ENCODE results near the gene PRRT1. TPM values are rescaled to one million over a fixed set of nuclear protein-coding genes. Genes with fewer than 3 reads are reported as not detected.

The PRRT1 gene
- total and polyA plus RNA-seq, 5 donors from 2014 or later, result 0.13 to 0.55 (median 0.29) TPM; not detected in 1

DNA sequence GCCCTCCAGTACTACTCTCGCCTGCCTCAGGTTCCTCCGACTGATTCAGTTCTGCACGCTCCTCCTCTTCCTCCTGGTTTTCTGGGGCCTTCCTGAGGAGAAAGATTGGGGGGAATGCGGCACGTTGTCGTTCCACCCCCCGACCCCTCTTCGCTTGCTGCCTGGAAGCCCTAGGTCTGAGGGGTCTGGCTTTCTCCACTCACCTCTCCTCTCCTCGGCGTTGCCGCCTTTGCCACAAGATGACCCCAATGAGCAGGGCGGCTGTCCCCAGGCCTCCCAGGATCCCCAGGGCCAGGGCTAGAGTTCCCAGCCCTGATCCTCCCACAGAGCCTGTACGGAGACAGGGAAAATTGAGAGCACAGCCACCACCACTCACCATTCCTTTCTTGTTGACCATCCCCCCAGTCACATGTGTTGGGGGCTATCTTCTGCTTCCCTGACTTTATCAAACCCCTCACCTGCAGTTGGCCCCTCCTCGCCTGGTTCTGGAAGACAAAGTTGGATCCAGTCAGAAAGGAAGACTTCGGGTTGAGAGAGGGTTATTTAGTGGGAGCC is 29.5 kb upstream of the PRRT1 start:
- DNase-seq (no peak), ATAC-seq (ENCODE audit: low read depth in 2 of 2) (no peak)
- H3K4me3 ChIP-seq (ENCODE audit: low read depth, low read length), result no peak overlapping the region
- H3K9me3 ChIP-seq (ENCODE audit: control insufficient read depth in 2 of 2, low read length in 2 of 2), result no peaks in the 10 kb centered on the region
- peaks cover 34% of the 10 kb centered on the region for H3K4me1 ChIP-seq (ENCODE audit: control insufficient read depth, insufficient read depth, low read length, poor library complexity, severe bottlenecking)
- Mint-ChIP-seq H3K36me3 (peaks cover 26% of the 10 kb centered on the region), H3K27ac (peak overlapping the region in 1 of 3 donors; percentile 79), H3K4me3 (peak overlapping the region in 1 of 4 donors; percentile 69), H3K9me3 (no peaks in the 10 kb centered on the region), H3K4me1 (peaks cover 6 to 71% (median 40%) of the 10 kb centered on the region in 4 donors), H3K27me3 (no peaks in the 10 kb centered on the region)
- peaks cover 27% of the 10 kb centered on the region for H3K36me3 ChIP-seq (ENCODE audit: control insufficient read depth, insufficient read depth, low read length)
- no peaks in the 10 kb centered on the region for H3K27me3 ChIP-seq (ENCODE audit: control insufficient read depth, insufficient read depth, low read length)
- no peak overlapping the region for H3K27ac ChIP-seq (ENCODE audit: insufficient read depth, low read length, poor library complexity, severe bottlenecking)

GRCh38 chr6:32179766-32180405 is 28.1 kb upstream of the PRRT1 start:
- Mint-ChIP-seq H3K27me3 (no peaks in the 10 kb centered on the region), H3K4me1 (peaks cover 6 to 72% (median 33%) of the 10 kb centered on the region in 4 donors), H3K36me3 (peaks cover 19% of the 10 kb centered on the region), H3K4me3 (peak overlapping the region; percentile 69 to 98 (median 90)), H3K9me3 (no peaks in the 10 kb centered on the region), H3K27ac (peak overlapping the region; percentile 15 to 73 (median 64))
- Histone ChIP-seq H3K27me3 (ENCODE audit: control insufficient read depth, insufficient read depth, low read length) (no peaks in the 10 kb centered on the region), H3K9me3 (ENCODE audit: control insufficient read depth in 2 of 2, low read length in 2 of 2) (no peaks in the 10 kb centered on the region), H3K4me3 (ENCODE audit: low read depth, low read length) (no peak overlapping the region), H3K4me1 (ENCODE audit: control insufficient read depth, insufficient read depth, low read length, poor library complexity, severe bottlenecking) (peaks cover 43% of the 10 kb centered on the region), H3K36me3 (ENCODE audit: control insufficient read depth, insufficient read depth, low read length) (peaks cover 27% of the 10 kb centered on the region), H3K27ac (ENCODE audit: insufficient read depth, low read length, poor library complexity, severe bottlenecking) (peak overlapping the region; percentile 97)
- ATAC-seq (ENCODE audit: low read depth in 2 of 2) (no peak), DNase-seq (no peak)

- peaks cover 52% of the 10 kb centered on the region for H3K4me1 ChIP-seq (ENCODE audit: control insufficient read depth, insufficient read depth, low read length, poor library complexity, severe bottlenecking)
- no peak for DNase-seq
These were observed 27.1 kb upstream of the PRRT1 start for GRCh38 chr6:32178547-32179440.

GRCh38 chr6:32177788-32178546 is 26.2 kb upstream of the PRRT1 start, which contains the start of gene RNF5:
Gene RNF5, plus strand, starts transcription at chr6:32178405. Its CDS starts 107 bp downstream, at chr6:32178512.
- H3K9me3 Mint-ChIP-seq, result no peaks in the 10 kb centered on the region
- H3K27ac ChIP-seq (ENCODE audit: insufficient read depth, low read length, poor library complexity, severe bottlenecking), result peak within 1 kb of the TSS; percentile 97
- peaks cover 17% of the 10 kb centered on the region for H3K36me3 ChIP-seq (ENCODE audit: control insufficient read depth, insufficient read depth, low read length)
- H3K4me3 Mint-ChIP-seq, result peak within 1 kb of the TSS; percentile 86 to 98 (median 98)
- no peaks in the 10 kb centered on the region for H3K9me3 ChIP-seq (ENCODE audit: control insufficient read depth in 2 of 2, low read length in 2 of 2)
- peaks cover 19% of the 10 kb centered on the region for H3K36me3 Mint-ChIP-seq
- peaks cover 6 to 84% (median 42%) of the 10 kb centered on the region in 4 donors for H3K4me1 Mint-ChIP-seq
- ATAC-seq (ENCODE audit: low read depth in 2 of 2) (peak; percentile 84 to 87), DNase-seq (peak; percentile 96 to 100 (median 98))
- peaks cover 48% of the 10 kb centered on the region for H3K4me1 ChIP-seq (ENCODE audit: control insufficient read depth, insufficient read depth, low read length, poor library complexity, severe bottlenecking)
- no peaks in the 10 kb centered on the region for H3K27me3 Mint-ChIP-seq
- H3K27me3 ChIP-seq (ENCODE audit: control insufficient read depth, insufficient read depth, low read length), result no peaks in the 10 kb centered on the region
- peak within 1 kb of the TSS; percentile 94 for H3K4me3 ChIP-seq (ENCODE audit: low read depth, low read length)
- peak within 1 kb of the TSS; percentile 95 to 98 (median 97) for H3K27ac Mint-ChIP-seq

More at GRCh38 chr6:32178547-32179440, 27.1 kb upstream of the PRRT1 start:
- H3K9me3 ChIP-seq (ENCODE audit: control insufficient read depth in 2 of 2, low read length in 2 of 2), result no peaks in the 10 kb centered on the region
- H3K27ac ChIP-seq (ENCODE audit: insufficient read depth, low read length, poor library complexity, severe bottlenecking), result peak overlapping the region; percentile 97
- H3K36me3 ChIP-seq (ENCODE audit: control insufficient read depth, insufficient read depth, low read length), result peaks cover 25% of the 10 kb centered on the region
- H3K27me3 ChIP-seq (ENCODE audit: control insufficient read depth, insufficient read depth, low read length), result no peaks in the 10 kb centered on the region
- Mint-ChIP-seq H3K27ac (peak overlapping the region; percentile 95 to 98 (median 97)), H3K4me3 (peak overlapping the region; percentile 86 to 98 (median 98)), H3K36me3 (peaks cover 19% of the 10 kb centered on the region), H3K4me1 (peaks cover 6 to 76% (median 36%) of the 10 kb centered on the region in 4 donors), H3K27me3 (no peaks in the 10 kb centered on the region), H3K9me3 (no peaks in the 10 kb centered on the region)
- H3K4me3 ChIP-seq (ENCODE audit: low read depth, low read length), result peak overlapping the region; percentile 94
- ATAC-seq (ENCODE audit: low read depth in 2 of 2), result no peak

DNA sequence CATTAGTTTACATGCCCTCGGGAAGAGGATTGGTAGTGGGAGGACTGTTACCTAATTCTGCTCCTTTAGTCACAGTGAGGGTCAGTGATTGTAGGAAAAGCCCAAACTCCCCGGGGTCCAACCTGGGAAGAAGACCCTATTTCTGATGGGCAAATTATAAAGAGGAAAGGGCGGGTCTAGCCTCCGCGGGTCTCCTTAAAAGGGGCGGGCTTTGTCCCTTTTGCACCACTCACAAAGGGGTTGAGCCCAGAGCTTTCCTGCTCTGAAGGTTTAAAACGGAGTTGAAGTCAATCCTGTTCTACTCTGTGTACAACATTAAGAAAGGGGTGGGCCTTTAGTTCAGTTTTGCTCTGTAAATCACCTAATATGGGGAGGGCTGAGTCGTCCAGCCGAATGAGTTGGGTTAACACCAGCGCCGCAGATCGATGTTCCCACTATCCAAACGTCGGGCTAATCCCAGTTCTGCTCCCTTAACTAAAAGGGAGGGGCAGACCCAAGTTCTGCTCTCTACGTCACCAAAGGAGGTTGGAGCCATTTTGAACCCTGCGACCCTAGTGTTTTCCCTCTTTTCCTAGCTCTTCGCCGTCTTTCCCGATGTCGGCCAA is 25.5 kb upstream of the PRRT1 start:
- peaks cover 14% of the 10 kb centered on the region for H3K36me3 ChIP-seq (ENCODE audit: control insufficient read depth, insufficient read depth, low read length)
- Mint-ChIP-seq H3K9me3 (no peaks in the 10 kb centered on the region), H3K4me1 (peaks cover 6 to 86% (median 46%) of the 10 kb centered on the region in 4 donors), H3K27me3 (no peaks in the 10 kb centered on the region), H3K4me3 (peak overlapping the region; percentile 86 to 98 (median 98)), H3K27ac (peak overlapping the region; percentile 95 to 98 (median 97)), H3K36me3 (peaks cover 19% of the 10 kb centered on the region)
- H3K4me3 ChIP-seq (ENCODE audit: low read depth, low read length), result peak overlapping the region; percentile 90
- H3K27ac ChIP-seq (ENCODE audit: insufficient read depth, low read length, poor library complexity, severe bottlenecking), result peak overlapping the region; percentile 97
- no peaks in the 10 kb centered on the region for H3K27me3 ChIP-seq (ENCODE audit: control insufficient read depth, insufficient read depth, low read length)
- no peak for ATAC-seq (ENCODE audit: low read depth in 2 of 2)
- peaks cover 47% of the 10 kb centered on the region for H3K4me1 ChIP-seq (ENCODE audit: control insufficient read depth, insufficient read depth, low read length, poor library complexity, severe bottlenecking)
- H3K9me3 ChIP-seq (ENCODE audit: control insufficient read depth in 2 of 2, low read length in 2 of 2), result no peaks in the 10 kb centered on the region
- peak in 1 of 3 donors; percentile 75 for DNase-seq

DNA sequence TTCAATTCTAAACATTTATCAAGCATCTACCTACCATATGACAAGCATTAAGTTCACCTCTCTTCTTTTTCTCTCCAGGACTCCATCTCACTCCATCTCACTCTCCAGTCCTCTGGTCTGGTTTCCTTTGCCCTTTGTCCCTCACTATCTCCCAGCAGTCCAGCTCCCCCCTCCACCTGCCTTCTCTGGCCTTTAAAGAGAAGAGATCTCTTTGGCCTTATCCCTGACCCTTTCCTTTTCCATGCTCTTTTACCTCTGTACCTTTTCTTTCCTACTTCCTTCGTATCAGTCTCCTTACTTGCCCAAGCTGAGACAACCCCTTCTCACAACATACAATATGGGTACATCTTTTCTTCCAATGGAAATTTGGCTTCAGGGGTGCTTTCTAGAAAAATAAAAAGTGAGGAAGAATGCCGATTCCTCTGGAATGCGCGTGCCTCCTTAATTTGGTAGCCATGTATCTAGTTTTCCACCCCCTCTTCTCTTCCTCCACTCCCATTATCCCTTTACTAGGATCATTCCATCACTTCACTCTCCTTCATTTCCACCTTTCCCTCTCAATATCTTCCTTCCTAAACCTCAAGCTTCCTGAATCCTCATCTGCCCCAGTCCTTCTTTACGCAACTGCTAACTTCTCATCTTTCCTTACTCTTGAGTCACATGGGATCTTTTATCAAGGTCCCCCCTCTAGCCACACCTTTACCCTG is 24.9 kb upstream of the PRRT1 start:
- Histone ChIP-seq H3K4me3 (ENCODE audit: low read depth, low read length) (peak overlapping the region; percentile 90), H3K9me3 (ENCODE audit: control insufficient read depth in 2 of 2, low read length in 2 of 2) (no peaks in the 10 kb centered on the region), H3K27me3 (ENCODE audit: control insufficient read depth, insufficient read depth, low read length) (no peaks in the 10 kb centered on the region), H3K27ac (ENCODE audit: insufficient read depth, low read length, poor library complexity, severe bottlenecking) (peak overlapping the region; percentile 97), H3K4me1 (ENCODE audit: control insufficient read depth, insufficient read depth, low read length, poor library complexity, severe bottlenecking) (peaks cover 47% of the 10 kb centered on the region), H3K36me3 (ENCODE audit: control insufficient read depth, insufficient read depth, low read length) (peaks cover 14% of the 10 kb centered on the region)
- ATAC-seq (ENCODE audit: low read depth in 2 of 2), result no peak
- peak overlapping the region; percentile 95 to 98 (median 97) for H3K27ac Mint-ChIP-seq
- peaks cover 19% of the 10 kb centered on the region for H3K36me3 Mint-ChIP-seq
- H3K4me3 Mint-ChIP-seq, result peak overlapping the region; percentile 86 to 98 (median 98)
- H3K9me3 Mint-ChIP-seq, result no peaks in the 10 kb centered on the region
- no peaks in the 10 kb centered on the region for H3K27me3 Mint-ChIP-seq
- H3K4me1 Mint-ChIP-seq, result peaks cover 6 to 89% (median 46%) of the 10 kb centered on the region in 4 donors
- no peak for DNase-seq

Measured in CD4-positive, CD25-positive, alpha-beta regulatory T cell (primary cell).